ENCODE results near the gene CIPC.
A peak's percentile ranks its signal among the peaks of the same experiment; 100 is the strongest.

The CIPC gene

GRCh38 chr14:77071938-77072388 is 26.1 kb upstream of the CIPC start:
- DNase-seq: peak; percentile 23

GRCh38 chr14:77074969-77075368 is 23.1 kb upstream of the CIPC start:
- DNase-seq: no peak

- no peak for DNase-seq
Measured at GRCh38 chr14:77076113-77076631, 21.9 kb upstream of the CIPC start.

DNA sequence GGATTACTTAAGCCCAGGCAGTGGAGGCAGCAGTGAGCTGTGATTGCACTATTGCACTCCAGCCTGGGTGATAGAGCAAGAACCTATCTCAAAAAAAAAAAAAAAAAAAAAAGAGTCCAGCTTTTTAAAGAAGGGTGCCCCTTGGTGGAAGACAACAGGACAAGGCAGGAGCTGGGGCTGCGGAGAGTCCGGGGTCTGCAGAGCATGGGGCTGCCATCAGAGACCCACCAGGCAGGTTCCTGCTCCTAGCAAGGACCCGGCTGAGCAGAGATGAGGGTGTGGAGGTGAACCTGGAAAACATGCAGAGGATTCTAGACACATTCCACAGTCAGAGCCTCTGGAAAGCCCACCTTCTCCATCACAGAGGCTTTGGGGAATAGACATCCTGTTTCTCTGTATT is 21.0 kb upstream of the CIPC start:
- DNase-seq: no peak

DNA sequence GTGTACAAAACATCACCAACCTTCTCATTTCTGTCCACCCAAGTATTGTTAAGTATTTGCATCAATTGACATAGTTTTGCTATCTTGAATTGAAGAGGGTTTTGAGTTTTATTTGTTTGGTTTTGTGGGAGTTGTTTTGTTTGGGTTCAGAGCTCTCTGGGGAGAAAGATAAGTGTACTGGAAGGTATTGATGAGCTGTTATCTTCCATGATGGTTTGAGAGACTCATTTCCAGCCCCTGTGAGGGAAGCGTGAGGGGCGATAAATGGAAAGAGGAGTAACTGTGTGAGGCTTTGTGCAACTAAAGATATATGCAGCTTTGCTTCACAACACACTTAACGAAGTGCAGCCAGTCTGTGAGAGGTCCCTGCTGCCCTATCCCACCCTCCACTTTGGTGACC is 15.7 kb upstream of the CIPC start:
- no peak for DNase-seq

DNA sequence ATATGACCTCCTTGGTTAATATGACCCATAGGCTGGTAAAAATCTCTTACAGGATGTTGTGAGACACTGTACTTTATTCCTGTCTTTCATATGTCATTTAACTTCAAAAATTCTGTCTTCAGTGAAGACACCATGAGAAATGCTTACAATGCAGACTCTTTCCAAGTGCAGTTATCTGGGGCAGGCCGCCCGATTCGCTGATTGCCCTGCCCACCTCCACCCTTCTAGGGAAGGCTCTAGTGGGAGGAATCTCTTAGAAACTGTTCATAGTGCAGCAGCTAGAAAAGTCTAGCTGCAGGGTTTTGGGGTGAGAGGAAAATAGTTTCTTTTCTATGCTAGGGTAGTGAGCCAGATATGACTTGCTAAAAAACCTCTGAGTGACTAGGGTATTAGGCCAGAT is 15.0 kb upstream of the CIPC start:
- no peak for DNase-seq

DNA sequence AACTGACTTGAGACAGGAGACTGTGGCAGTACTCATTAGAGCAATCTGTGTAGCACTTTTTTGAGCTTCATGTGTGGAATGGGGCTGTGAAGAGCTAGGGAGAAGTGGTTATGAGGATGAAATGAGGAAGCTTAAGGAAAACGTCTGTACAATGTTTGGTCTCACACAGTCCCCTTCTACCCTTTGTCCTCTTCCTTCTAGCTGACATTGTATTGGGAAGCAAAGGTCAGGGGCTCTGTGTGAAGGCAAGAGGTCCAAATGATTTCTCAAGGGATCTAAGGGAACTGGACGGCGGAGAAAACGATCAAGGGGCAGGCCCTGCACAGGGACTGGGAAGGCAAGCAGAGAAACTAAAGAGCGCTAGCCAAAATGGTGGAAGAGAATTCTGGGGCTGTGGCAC is 13.1 kb upstream of the CIPC start:
- no peak for DNase-seq

GRCh38 chr14:77085538-77085937 is 12.5 kb upstream of the CIPC start:
- DNase-seq: no peak

GRCh38 chr14:77086017-77086727 is 11.9 kb upstream of the CIPC start:
- DNase-seq: peak; percentile 45

DNA sequence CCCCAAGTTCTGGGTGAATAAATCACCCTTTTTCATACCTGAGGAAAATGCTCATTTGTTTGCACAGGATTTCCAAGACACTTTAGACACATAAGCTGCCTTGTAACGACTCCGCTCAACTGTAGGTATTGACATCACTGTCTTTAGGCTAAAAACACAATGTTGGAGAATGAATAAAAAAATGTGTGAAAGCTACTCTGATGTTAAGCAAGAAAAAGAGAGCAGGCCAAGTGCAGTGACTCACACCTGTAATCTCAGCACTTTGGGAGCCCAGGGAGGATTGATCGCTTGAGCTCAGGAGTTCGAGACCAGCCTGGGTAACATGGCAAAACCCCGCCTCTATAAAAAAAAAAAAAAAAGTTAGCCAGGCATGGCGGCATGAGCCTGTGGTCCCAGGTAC is 11.1 kb upstream of the CIPC start:
- DNase-seq: no peak

- DNase-seq: no peak
Measured at GRCh38 chr14:77087631-77088030, 10.4 kb upstream of the CIPC start.

GRCh38 chr14:77088219-77088618 is 9.8 kb upstream of the CIPC start:
- no peak for DNase-seq

DNA sequence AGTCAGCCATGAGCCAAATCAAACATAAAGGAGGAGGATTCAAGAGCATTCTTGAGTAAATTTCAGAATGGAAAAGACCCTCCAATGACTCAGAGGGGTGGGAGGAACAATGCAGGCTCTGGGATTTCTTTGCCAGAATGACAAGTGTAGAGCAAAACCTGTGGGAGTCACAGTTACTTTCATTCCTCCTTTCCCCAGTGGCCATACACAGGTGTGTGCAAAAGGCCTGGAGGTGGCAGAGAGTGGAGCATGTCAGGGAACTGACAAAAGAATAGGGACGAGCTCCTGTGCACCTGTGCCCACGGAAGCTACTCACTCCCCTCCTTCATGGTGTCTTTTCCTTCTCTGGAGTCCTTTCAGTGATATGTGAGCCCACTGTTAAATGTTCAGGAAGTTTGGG is 9.4 kb upstream of the CIPC start:
- no peak for DNase-seq

GRCh38 chr14:77091518-77091917 is 6.5 kb upstream of the CIPC start:
- DNase-seq: no peak

- DNase-seq: no peak
Measured at GRCh38 chr14:77092676-77093075, 5.4 kb upstream of the CIPC start.

- DNase-seq: peak; percentile 70
Measured at GRCh38 chr14:77094672-77095284, 3.3 kb upstream of the CIPC start.

- DNase-seq: no peak
Measured at GRCh38 chr14:77097006-77097699, 905 bp upstream of the CIPC start.

DNA sequence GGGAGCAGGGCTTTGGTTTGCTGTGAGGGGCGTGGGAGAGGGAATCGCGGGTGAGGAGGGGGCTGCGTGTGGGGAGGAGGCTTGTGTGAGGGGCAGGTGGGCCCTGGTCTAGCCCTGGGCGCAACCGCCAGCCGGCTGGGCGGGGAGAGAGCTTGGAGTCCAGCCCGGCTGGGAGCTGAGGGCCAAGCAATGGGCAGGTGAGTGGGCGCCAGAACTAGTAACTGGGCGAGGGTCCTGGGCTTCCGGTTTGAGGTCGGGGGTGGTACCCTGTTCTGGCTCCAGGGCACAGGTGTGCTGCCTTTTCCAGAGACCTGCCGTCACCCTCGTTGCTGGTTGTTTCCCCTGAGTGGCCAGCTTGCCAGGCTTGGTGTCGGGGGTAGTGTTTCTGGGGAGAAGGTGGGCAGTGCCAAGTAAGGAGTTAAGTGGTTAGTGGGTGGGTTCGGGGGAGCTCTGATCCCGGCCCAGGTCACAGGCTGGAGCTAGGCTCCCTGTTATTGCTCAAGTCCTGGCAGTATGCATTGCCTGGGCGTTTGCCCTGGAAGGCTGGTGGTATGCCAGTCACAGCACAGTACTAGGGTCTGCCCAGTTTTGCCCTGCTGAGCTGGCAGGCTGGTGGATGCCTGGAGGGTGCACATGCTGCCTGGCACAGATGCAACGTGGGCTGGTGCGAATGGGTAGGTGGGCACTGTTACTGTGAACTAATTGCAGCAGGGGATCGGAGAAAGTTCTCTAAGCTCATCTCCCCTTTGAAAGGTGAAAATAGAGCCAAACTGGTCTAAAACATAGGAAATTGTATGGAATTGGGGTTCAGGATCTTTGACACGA is 683 bp downstream of the CIPC start:
- DNase-seq: no peak

- DNase-seq: peak; percentile 75
Measured at GRCh38 chr14:77099425-77100167, 1.5 kb downstream of the CIPC start.

GRCh38 chr14:77100961-77101360 is 2.9 kb downstream of the CIPC start:
- DNase-seq: no peak

DNA sequence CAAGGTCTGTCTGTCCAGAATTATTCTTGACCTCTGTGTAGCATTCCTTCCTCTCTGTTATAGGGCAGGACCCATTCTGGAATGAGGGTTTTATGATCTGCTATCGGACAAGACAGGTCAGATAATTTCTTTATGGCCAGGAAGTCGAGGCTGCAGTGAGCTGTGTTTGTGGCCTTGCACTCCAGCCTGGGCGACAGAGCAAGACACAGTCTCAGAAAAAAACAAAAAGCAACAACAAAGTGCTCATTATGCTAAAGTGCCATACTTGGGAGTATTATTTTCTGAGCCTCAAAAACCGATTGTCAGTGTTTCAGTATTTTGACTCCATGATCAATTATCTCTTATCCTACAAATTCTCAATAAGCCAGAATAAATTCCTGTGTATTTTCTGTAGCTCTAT is 4.1 kb downstream of the CIPC start:
- DNase-seq: no peak

DNA sequence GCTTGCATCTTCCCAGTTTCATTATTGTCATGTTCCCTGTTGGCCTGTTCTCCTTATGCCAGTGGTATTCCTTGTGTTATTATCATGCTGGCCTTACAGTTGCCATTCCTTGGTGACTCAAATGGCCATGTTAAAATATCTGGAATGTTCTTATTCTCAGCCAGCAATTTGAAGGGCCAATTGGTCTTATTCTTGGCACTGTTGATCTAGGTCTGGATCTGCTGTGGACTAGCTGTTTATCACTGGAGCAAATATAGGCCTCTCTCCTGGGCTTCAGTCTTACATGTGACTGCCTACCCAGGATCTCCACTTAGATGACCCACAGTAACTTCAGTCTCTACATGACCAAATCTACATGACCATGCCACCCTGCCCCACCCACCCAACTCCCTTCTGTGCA is 5.4 kb downstream of the CIPC start:
- no peak for DNase-seq

Measured in fibroblast of skin of right biceps (primary cell).